SK-N-SH (cell line): ENCODE results near the gene RUFY3. TPM values are rescaled to one million over a fixed set of nuclear protein-coding genes. Genes with fewer than 3 reads are reported as not detected.
A peak's percentile ranks its signal among the peaks of the same experiment; 100 is the strongest.

Experiments
- CTCF ChIA-PET: fragments of 300-600, 350-600 bp; formaldehyde crosslinking; extraction: SDS; loops from one replicate; lab custom pipeline; 2021; lab: Yijun Ruan, JAX
- POLR2A ChIA-PET: fragments of 350-600 bp; sonication (Branson Sonifier 250); formaldehyde crosslinking; extraction: SDS; loops from one replicate; lab custom pipeline; 2020; ENCODE audit warnings: antibody characterized with exemption, inconsistent platforms; lab: Yijun Ruan, JAX
- DNase-seq: peaks from one replicate; pipeline ENCODE4 v3.0.0; 2012
- H2AFZ ChIP-seq: fragments of 200-600 bp; sonication (generic); 2 replicates; pipeline ENCODE4 v1.8.1; 2016; ENCODE audit warnings: antibody characterized with exemption, mild to moderate bottlenecking, low read depth
- H3F3A ChIP-seq: fragments of 200-600 bp; sonication (generic); replicated peaks from 2 replicates; pipeline ENCODE3; 2016; ENCODE audit warnings: antibody characterized with exemption, mild to moderate bottlenecking; ENCODE audit not compliant: insufficient read depth
- H3K27ac ChIP-seq, 2 experiments: fragments of 200-500 bp in 1 of 2; fragments of 200-600 bp in 1 of 2; sonication (Bioruptor generic) in 1 of 2; sonication (generic), shearing (Covaris generic) in 1 of 2; 2 replicates each; pipeline versions ENCODE4 v1.5.1 to v1.6.1; 2014 to 2016; ENCODE audit warnings: low read depth in 2 of 2, inconsistent platforms in 1 of 2, low read length in 1 of 2, mild to moderate bottlenecking in 1 of 2, mixed read lengths in 1 of 2
- H3K27me3 ChIP-seq: fragments of 200-600 bp; sonication (generic), shearing (Covaris generic); 2 replicates; pipeline ENCODE4 v1.6.1; 2016; ENCODE audit warnings: mixed run types; ENCODE audit not compliant: insufficient read depth
- H3K36me3 ChIP-seq, 2 experiments: fragments of 200-500 bp in 1 of 2; fragments of 200-600 bp in 1 of 2; sonication (Bioruptor generic) in 1 of 2; sonication (generic) in 1 of 2; replicated peaks in 1 of 2; 2 replicates each; pipeline versions ENCODE3 to v1.5.1; 2014 to 2016; ENCODE audit warnings: low read length in 1 of 2, mild to moderate bottlenecking in 1 of 2; ENCODE audit not compliant: insufficient read depth in 2 of 2, control insufficient read depth in 1 of 2
- H3K4me1 ChIP-seq, 2 experiments: fragments of 200-500 bp in 1 of 2; fragments of 200-600 bp in 1 of 2; sonication (Bioruptor generic) in 1 of 2; sonication (generic), shearing (Covaris generic) in 1 of 2; 2 replicates each; pipeline versions ENCODE4 v1.5.1 to v1.6.1; 2014 to 2016; ENCODE audit warnings: low read depth in 1 of 2, low read length in 1 of 2, mixed run types in 1 of 2; ENCODE audit not compliant: insufficient read depth in 2 of 2, control insufficient read depth in 1 of 2
- H3K4me2 ChIP-seq: fragments of 200-600 bp; sonication (generic), shearing (Covaris generic); 2 replicates; pipeline ENCODE4 v1.6.1; 2017; ENCODE audit warnings: mixed run types
- H3K4me3 ChIP-seq, 2 experiments: fragments of 200-500 bp in 1 of 2; fragments of 200-600 bp in 1 of 2; sonication (Bioruptor generic) in 1 of 2; sonication (generic), shearing (Covaris generic) in 1 of 2; 2 replicates each; pipeline versions ENCODE4 v1.5.1 to v1.8.1; 2014 to 2016; ENCODE audit warnings: low read depth in 2 of 2, inconsistent platforms in 1 of 2, low read length in 1 of 2, mild to moderate bottlenecking in 1 of 2, mixed read lengths in 1 of 2, moderate library complexity in 1 of 2
- H3K79me2 ChIP-seq: fragments of 200-600 bp; sonication (generic); 2 replicates; pipeline ENCODE4 v1.8.1; 2017; ENCODE audit warnings: mild to moderate bottlenecking; ENCODE audit not compliant: insufficient read depth
- H3K9ac ChIP-seq: fragments of 200-600 bp; sonication (generic); 2 replicates; pipeline ENCODE4 v1.6.1; 2017; ENCODE audit warnings: mixed run types
- H3K9me2 ChIP-seq: fragments of 200-600 bp; sonication (generic); 2 replicates; pipeline ENCODE4 v1.6.1; 2017; ENCODE audit warnings: mixed run types
- H3K9me3 ChIP-seq: fragments of 200-600 bp; sonication (generic); 2 replicates; pipeline ENCODE4 v1.6.1; 2017; ENCODE audit warnings: mixed run types, mild to moderate bottlenecking, moderate library complexity
- H4K20me1 ChIP-seq: fragments of 200-600 bp; sonication (generic); 2 replicates; pipeline ENCODE4 v1.6.1; 2017; ENCODE audit warnings: mild to moderate bottlenecking, mixed run types; ENCODE audit not compliant: insufficient read depth
- EZH2phosphoT487 ChIP-seq: fragments of 200-600 bp; sonication (generic); IDR thresholded peaks from 2 replicates; pipeline ENCODE4 v1.6.1; 2017; ENCODE audit warnings: low read depth, mixed run types, mild to moderate bottlenecking, antibody characterized with exemption, moderate library complexity, borderline replicate concordance
- FOXJ3 ChIP-seq: sonication (generic); formaldehyde crosslinking; IDR thresholded peaks from 2 replicates; pipeline ENCODE4 v1.5.1; 2020; ENCODE audit warnings: mild to moderate bottlenecking, missing genetic modification reagents
- GABPA ChIP-seq: IDR thresholded peaks from 2 replicates; pipeline ENCODE4 v1.4.0; 2012; ENCODE audit warnings: low read depth, mild to moderate bottlenecking
- MAX ChIP-seq: IDR thresholded peaks from 2 replicates; pipeline ENCODE4 v1.4.0; 2012; ENCODE audit warnings: low read depth
- MXI1 ChIP-seq: IDR thresholded peaks from 2 replicates; pipeline ENCODE4 v1.6.1; 2012; ENCODE audit warnings: mild to moderate bottlenecking, low read depth, low read length, improper control_type of control experiment
- RCOR1 ChIP-seq: fragments of 150-350 bp; IDR thresholded peaks from 2 replicates; pipeline ENCODE4 v1.6.1; 2017; ENCODE audit warnings: antibody characterized with exemption, low read length
- REST ChIP-seq: IDR thresholded peaks from 2 replicates; pipeline ENCODE4 v1.6.1; 2012; ENCODE audit warnings: mild to moderate bottlenecking, low read depth, low read length, moderate library complexity
- SIN3A ChIP-seq: IDR thresholded peaks from 2 replicates; pipeline ENCODE4 v1.6.1; 2012; ENCODE audit warnings: low read depth, mild to moderate bottlenecking, low read length, moderate library complexity, borderline replicate concordance
- TAF1 ChIP-seq: IDR thresholded peaks from 2 replicates; pipeline ENCODE4 v1.6.1; 2012; ENCODE audit warnings: low read depth, mild to moderate bottlenecking, low read length, moderate library complexity, borderline replicate concordance
- TEAD4 ChIP-seq: IDR thresholded peaks from 2 replicates; pipeline ENCODE4 v1.4.0; 2012; ENCODE audit warnings: mild to moderate bottlenecking, borderline replicate concordance; ENCODE audit not compliant: insufficient read depth
- USF2 ChIP-seq: fragments of 150-350 bp; IDR thresholded peaks from 2 replicates; pipeline ENCODE4 v1.6.1; 2017; ENCODE audit warnings: antibody characterized with exemption, low read length, low read depth, borderline replicate concordance
- WGBS: methylation state at CpG from one replicate; pipeline ENCODE4 v1.1.6; 2017; ENCODE audit warnings: low lambda C conversion rate; 5-methylcytosine and 5-hydroxymethylcytosine counted together
- polyA plus RNA-seq, 3 experiments: library from polyadenylated mRNA; depleted of rRNA; stranded (reverse); fragments of >200 nt; gene quantifications; 2 replicates each; pipeline ENCODE4 v1.2.3, GENCODE V29; 2012

The RUFY3 gene
- polyA plus RNA-seq, 1 of the 3 experiments (the other 2 are of a cell fraction): 22.8 TPM

GRCh38 chr4:70838204-70838603, 116.4 kb downstream of the RUFY3 start:
- H3K4me3 ChIP-seq: peak overlapping the region; percentile 81 to 87
- no peaks in the 10 kb centered on the region for H3K9me2 ChIP-seq
- H3K27ac ChIP-seq: peak overlapping the region; percentile 79 to 87
- H3K4me1 ChIP-seq: peaks cover 0 to 4% of the 10 kb centered on the region in 2 experiments; a peak in 2 of 4 replicates
- TF ChIP-seq GABPA: no peak
- TF ChIP-seq RCOR1: peak; percentile 32; the same call in 1 of the 2 replicates
- peaks cover 5% of the 10 kb centered on the region for H3F3A ChIP-seq
- ChIA-PET POLR2A (interaction anchor here (0.7 to 2.4 kb wide), 7 partner anchors 10 to 159 kb away, joined by 3 to 12 read pairs (median 4); partner anchors contain the start of genes DCK and MOB1B), CTCF (interaction anchor here (1.0 to 2.0 kb wide), 4 partner anchors 64 to 172 kb away, joined by 3 to 5 read pairs (median 3); no protein-coding TSS in a partner anchor)
- H2AFZ ChIP-seq: no peak overlapping the region
- peak; percentile 49 for DNase-seq
- 4% methylated on average over 4 of the region's 4 CpGs for WGBS
- H3K27me3 ChIP-seq: no peaks in the 10 kb centered on the region
- H4K20me1 ChIP-seq: peaks cover 51% of the 10 kb centered on the region
- H3K79me2 ChIP-seq: peaks cover 61% of the 10 kb centered on the region
- H3K36me3 ChIP-seq: peaks cover 5 to 21% of the 10 kb centered on the region in 2 experiments
- no peaks in the 10 kb centered on the region for H3K9me3 ChIP-seq
- H3K9ac ChIP-seq: peak overlapping the region; percentile 89
- H3K4me2 ChIP-seq: peak overlapping the region; percentile 98

GRCh38 chr4:70838666-70839588, 117.2 kb downstream of the RUFY3 start:
- H3K27ac ChIP-seq: peak overlapping the region; percentile 79 to 87
- H3K9me2 ChIP-seq: no peaks in the 10 kb centered on the region
- no peaks in the 10 kb centered on the region for H3K9me3 ChIP-seq
- H3K36me3 ChIP-seq: peaks cover 4 to 16% of the 10 kb centered on the region in 2 experiments
- peaks cover 0 to 4% of the 10 kb centered on the region in 2 experiments; a peak in 2 of 4 replicates for H3K4me1 ChIP-seq
- CTCF ChIA-PET: interaction anchor here (1.0 to 1.3 kb wide), 4 partner anchors 63 to 171 kb away, joined by 3 to 6 read pairs (median 3); no protein-coding TSS in a partner anchor
- 0 out of 2 replicates have a peak, but pooled peaks have one; percentile 30 for TF ChIP-seq TAF1
- peak; percentile 47; the same call in 1 of the 2 replicates for TF ChIP-seq MXI1
- TF ChIP-seq TEAD4: no peak
- no peak for TF ChIP-seq FOXJ3 (CRISPR knock-in tag)
- peaks cover 43% of the 10 kb centered on the region for H4K20me1 ChIP-seq
- POLR2A ChIA-PET: interaction anchor here (0.6 to 2.4 kb wide), 8 partner anchors 11 to 158 kb away, joined by 3 to 12 read pairs (median 4); partner anchors contain the start of genes DCK, MOB1B and RUFY3
- peak overlapping the region; percentile 89 for H3K9ac ChIP-seq
- under 1% methylated on average over 10 of the region's 80 CpGs for WGBS
- H3K4me3 ChIP-seq: peak overlapping the region; percentile 81 to 87
- no peaks in the 10 kb centered on the region for H3K27me3 ChIP-seq
- H2AFZ ChIP-seq: peak overlapping the region; percentile 51; the same call in 1 of the 2 replicates
- peak overlapping the region; percentile 98 for H3K4me2 ChIP-seq
- DNase-seq: peak; percentile 86
- H3F3A ChIP-seq: peaks cover 5% of the 10 kb centered on the region
- H3K79me2 ChIP-seq: peaks cover 54% of the 10 kb centered on the region

- CTCF ChIA-PET: interaction anchor here (1.0 kb wide), 1 partner anchor 170 kb away, joined by 6 read pairs; no protein-coding TSS in a partner anchor
- Histone ChIP-seq H3K4me1 (peaks cover 0 to 4% of the 10 kb centered on the region in 2 experiments; a peak in 2 of 4 replicates), H2AFZ (peak within 1 kb of the TSS; percentile 51; the same call in 1 of the 2 replicates), H4K20me1 (peaks cover 38% of the 10 kb centered on the region), H3K4me2 (peak within 1 kb of the TSS; percentile 98), H3K27me3 (no peaks in the 10 kb centered on the region), H3F3A (peaks cover 5% of the 10 kb centered on the region), H3K9me2 (no peaks in the 10 kb centered on the region), H3K4me3 (peak within 1 kb of the TSS; percentile 81 to 87), H3K36me3 (peaks cover 0 to 12% of the 10 kb centered on the region in 2 experiments), H3K79me2 (peaks cover 47% of the 10 kb centered on the region), H3K9ac (peak within 1 kb of the TSS; percentile 89), H3K27ac (peak within 1 kb of the TSS; percentile 79 to 87), H3K9me3 (no peaks in the 10 kb centered on the region)
- peak; percentile 97 for DNase-seq
- 0% methylated on average over 7 of the region's 51 CpGs for WGBS
- POLR2A ChIA-PET: interaction anchor here (0.6 to 2.4 kb wide), 5 partner anchors 12 to 154 kb away, joined by 3 to 12 read pairs (median 4); partner anchors contain the start of genes DCK, MOB1B and RUFY3
- peak; percentile 69 for TF ChIP-seq MAX
- no peak for TF ChIP-seq SIN3A
- TF ChIP-seq USF2: no peak
- TF ChIP-seq REST: peak; percentile 52; the same call in 1 of the 2 replicates
- TF ChIP-seq EZH2phosphoT487: no peak
Observed at GRCh38 chr4:70839589-70840093, 117.9 kb downstream of the RUFY3 start, which contains the start of gene GRSF1. TSS of gene GRSF1 (minus strand) at chr4:70839890. CDS start at chr4:70839827, 63 bp downstream.
